ENCODE results near the gene RAB37. TPM values are rescaled to one million over a fixed set of nuclear protein-coding genes. Genes with fewer than 3 reads are reported as not detected.

RAB37 gene
- total and polyA plus RNA-seq, 2 of the 8 experiments (the other 6 are each of a cell fraction or from before 2014, with no cell fraction given), result 5.5 to 6.1 TPM

DNA sequence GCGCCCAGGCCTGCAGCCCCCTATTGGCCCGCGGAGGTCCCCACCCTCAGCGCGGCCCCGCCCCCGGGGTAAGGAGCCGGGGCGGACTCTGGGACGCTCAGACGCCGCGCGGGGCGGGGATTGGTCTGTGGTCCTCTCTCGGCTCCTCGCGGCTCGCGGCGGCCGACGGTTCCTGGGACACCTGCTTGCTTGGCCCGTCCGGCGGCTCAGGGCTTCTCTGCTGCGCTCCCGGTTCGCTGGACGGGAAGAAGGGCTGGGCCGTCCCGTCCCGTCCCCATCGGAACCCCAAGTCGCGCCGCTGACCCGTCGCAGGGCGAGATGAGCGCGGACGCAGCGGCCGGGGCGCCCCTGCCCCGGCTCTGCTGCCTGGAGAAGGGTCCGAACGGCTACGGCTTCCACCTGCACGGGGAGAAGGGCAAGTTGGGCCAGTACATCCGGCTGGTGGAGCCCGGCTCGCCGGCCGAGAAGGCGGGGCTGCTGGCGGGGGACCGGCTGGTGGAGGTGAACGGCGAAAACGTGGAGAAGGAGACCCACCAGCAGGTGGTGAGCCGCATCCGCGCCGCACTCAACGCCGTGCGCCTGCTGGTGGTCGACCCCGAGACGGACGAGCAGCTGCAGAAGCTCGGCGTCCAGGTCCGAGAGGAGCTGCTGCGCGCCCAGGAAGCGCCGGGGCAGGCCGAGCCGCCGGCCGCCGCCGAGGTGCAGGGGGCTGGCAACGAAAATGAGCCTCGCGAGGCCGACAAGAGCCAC is 11.6 kb downstream of the RAB37 start, which contains the start of gene NHERF1:
Gene NHERF1, plus strand, starts transcription at position 100 of the 750 bp plus-strand sequence. Its CDS starts 219 bp downstream, at position 319.
- Histone ChIP-seq H2BK12ac (ENCODE audit: low read depth, low read length) (peak within 1 kb of the TSS; percentile 87; the same call in 1 of the 2 replicates), H4K91ac (replicated peaks; ENCODE audit: insufficient read length, low read length) (peak within 1 kb of the TSS; percentile 86), H3K18ac (ENCODE audit: extremely low read depth, low read length) (peak within 1 kb of the TSS; percentile 83), H4K5ac (ENCODE audit: insufficient read length, low read depth, low read length) (no peak within 1 kb of the TSS), H3K9me3 (ENCODE audit: insufficient read depth in 2 of 2, low read depth in 1 of 2, low read length in 1 of 2) (no peaks in the 10 kb centered on the region), H3K36me3 (ENCODE audit: control insufficient read depth in 2 of 4, insufficient read depth in 4 of 4, low read length in 3 of 4) (peaks cover 0 to 5% (median 0%) of the 10 kb centered on the region in 4 experiments; a peak in 1 of 8 replicates), H3K9ac (replicated peaks in 1 of 4; ENCODE audit: extremely low read depth in 1 of 4, low read depth in 3 of 4, low read length in 3 of 4) (peak within 1 kb of the TSS; percentile 12 to 94 (median 71); a peak in 6 of 7 replicates), H3K14ac (ENCODE audit: insufficient read length) (no peak within 1 kb of the TSS), H3K27ac (ENCODE audit: low read depth, low read length) (peak within 1 kb of the TSS; percentile 32; the same call in 1 of the 2 replicates), H2AK5ac (ENCODE audit: low read depth, low read length) (no peak within 1 kb of the TSS), H3K4me1 (replicated peaks in 1 of 4; ENCODE audit: control insufficient read depth in 3 of 4, insufficient read depth in 4 of 4, low read length in 3 of 4) (peaks cover 5 to 45% (median 25%) of the 10 kb centered on the region in 4 experiments), H3K79me2 (ENCODE audit: control insufficient read depth in 1 of 2, insufficient read depth in 2 of 2, low read length in 2 of 2) (peaks cover 7 to 46% of the 10 kb centered on the region in 2 experiments; a peak in 3 of 4 replicates), H2BK5ac (ENCODE audit: low read depth, low read length) (peak within 1 kb of the TSS; percentile 87; the same call in 1 of the 2 replicates), H3K56ac (replicated peaks; ENCODE audit: insufficient read length, low read depth, low read length) (peak within 1 kb of the TSS; percentile 27), H4K20me1 (replicated peaks in 1 of 2; ENCODE audit: control insufficient read depth in 1 of 2, insufficient read depth in 2 of 2, low read length in 2 of 2) (peaks cover 19 to 26% of the 10 kb centered on the region in 2 experiments), H3K4me2 (ENCODE audit: insufficient read depth in 1 of 2, low read depth in 2 of 2, low read length in 2 of 2) (peak within 1 kb of the TSS; percentile 79 to 96), H3K4me3 (ENCODE audit: extremely low read depth in 1 of 4, insufficient read depth in 2 of 4, low read depth in 3 of 4, low read length in 4 of 4) (peak within 1 kb of the TSS; percentile 56 to 91 (median 86)), H2BK15ac (ENCODE audit: low read length) (peak within 1 kb of the TSS; percentile 92; the same call in 1 of the 2 replicates), H3K4ac (replicated peaks; ENCODE audit: insufficient read length, low read depth, low read length) (peak within 1 kb of the TSS; percentile 69), H3K23me2 (ENCODE audit: low read depth, low read length) (peaks cover 13% of the 10 kb centered on the region), H3K27me3 (replicated peaks in 1 of 4; ENCODE audit: control insufficient read depth in 3 of 4, extremely low read depth in 1 of 4, insufficient read depth in 3 of 4, low read length in 3 of 4) (no peaks in the 10 kb centered on the region), H4K8ac (ENCODE audit: extremely low read depth, insufficient read depth, low read length) (no peak within 1 kb of the TSS; the same call in none of the 2 replicates), H3K79me1 (ENCODE audit: low read depth, low read length) (peaks cover 15% of the 10 kb centered on the region), H2BK20ac (ENCODE audit: low read length) (peak within 1 kb of the TSS; percentile 48; the same call in 1 of the 2 replicates), H2BK120ac (replicated peaks; ENCODE audit: low read depth, low read length) (no peak within 1 kb of the TSS), H3K23ac (ENCODE audit: insufficient read length) (no peak within 1 kb of the TSS), H2AFZ (ENCODE audit: low read length) (no peak within 1 kb of the TSS)
- FAIRE-seq (no peak), DNase-seq (ENCODE audit: low read depth in 1 of 2, low spot score in 2 of 2) (peak in 1 of 2 experiments; percentile 94)
- WGBS, 2 experiments (ENCODE audit: extremely low coverage in 1 of 2, insufficient coverage in 1 of 2, insufficient read length in 1 of 2, insufficient replicate concordance in 2 of 2, low coverage in 1 of 2, low lambda C conversion rate in 2 of 2, missing lambda C conversion rate in 1 of 2), result 2% methylated on average over 38 of the region's 90 CpGs; no CpG with 5 or more reads in 1 of the 2 experiments
- POLR2A ChIA-PET (ENCODE audit: partially characterized antibody), result interaction anchor here (0.6 to 9.3 kb wide), 19 partner anchors 7 to 144 kb away, joined by 3 to 70 read pairs (median 4); partner anchors contain the start of genes FADS6, FDXR, NAT9 and RAB37
- CTCF ChIA-PET (ENCODE audit: partially characterized antibody), result interaction anchor here (0.6 to 15.7 kb wide), 13 partner anchors 12 to 146 kb away, joined by 3 to 388 read pairs (median 5); partner anchors contain the start of genes NAT9 and RAB37
- TF ChIP-seq, protein P1, sequence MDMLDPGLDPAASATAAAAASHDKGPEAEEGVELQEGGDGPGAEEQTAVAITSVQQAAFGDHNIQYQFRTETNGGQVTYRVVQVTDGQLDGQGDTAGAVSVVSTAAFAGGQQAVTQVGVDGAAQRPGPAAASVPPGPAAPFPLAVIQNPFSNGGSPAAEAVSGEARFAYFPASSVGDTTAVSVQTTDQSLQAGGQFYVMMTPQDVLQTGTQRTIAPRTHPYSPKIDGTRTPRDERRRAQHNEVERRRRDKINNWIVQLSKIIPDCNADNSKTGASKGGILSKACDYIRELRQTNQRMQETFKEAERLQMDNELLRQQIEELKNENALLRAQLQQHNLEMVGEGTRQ (IDR thresholded peaks at IDR 0.05; ENCODE audit: low read length), result no peak
- TF ChIP-seq HDAC6 (IDR thresholded peaks at IDR 0.05; ENCODE audit: low read depth, low read length) (no peak), RAD21 (IDR thresholded peaks at IDR 0.05 in 1 of 2, conservative IDR thresholded peaks at IDR 0.05 in 1 of 2; ENCODE audit: low read depth in 2 of 2, low read length in 2 of 2) (peak in 1 of 2 experiments; percentile 22; a peak in 1 of 4 replicates), GTF2F1 (IDR thresholded peaks at IDR 0.05; ENCODE audit: borderline replicate concordance, low read depth, low read length) (0 out of 2 replicates have a peak, but pooled peaks have one; percentile 30), SP1 (IDR thresholded peaks at IDR 0.05; ENCODE audit: low read depth, low read length) (peak; percentile 57; the same call in 1 of the 2 replicates), BRCA1 (IDR thresholded peaks at IDR 0.05; ENCODE audit: low read depth, low read length) (no peak), CHD2 (IDR thresholded peaks at IDR 0.05; ENCODE audit: low read length) (no peak), JUND (IDR thresholded peaks at IDR 0.05; ENCODE audit: low read length) (no peak)
- TF ChIP-seq, protein P2, sequence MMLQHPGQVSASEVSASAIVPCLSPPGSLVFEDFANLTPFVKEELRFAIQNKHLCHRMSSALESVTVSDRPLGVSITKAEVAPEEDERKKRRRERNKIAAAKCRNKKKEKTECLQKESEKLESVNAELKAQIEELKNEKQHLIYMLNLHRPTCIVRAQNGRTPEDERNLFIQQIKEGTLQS (IDR thresholded peaks at IDR 0.05; ENCODE audit: insufficient read depth, low read depth, low read length), result no peak

Data from H1 (cell line).